Osteoblast (primary cell): Measurements from ENCODE around the gene SLC34A1. TPM values are rescaled to one million over a fixed set of nuclear protein-coding genes. Genes with fewer than 3 reads are reported as not detected.

Experiments
- DNase-seq: peaks from one replicate; pipeline ENCODE4 v3.0.0; 2011; ENCODE audit warnings: low spot score, mixed read lengths; ENCODE audit not compliant: insufficient read length; ENCODE audit errors: missing footprints
- H2AFZ ChIP-seq: 2 replicates; pipeline ENCODE4 v1.6.0; 2011; ENCODE audit warnings: mild to moderate bottlenecking, low read length
- H3K27ac ChIP-seq: 2 replicates; pipeline ENCODE4 v1.5.1; 2011; ENCODE audit warnings: mild to moderate bottlenecking, low read depth, low read length, moderate library complexity
- H3K27me3 ChIP-seq: 2 replicates; pipeline ENCODE4 v1.6.0; 2012; ENCODE audit warnings: mild to moderate bottlenecking, control low read depth, inconsistent platforms, low read length, moderate library complexity; ENCODE audit not compliant: insufficient read depth
- H3K36me3 ChIP-seq: 2 replicates; pipeline ENCODE4 v1.5.1; 2011; ENCODE audit warnings: mild to moderate bottlenecking, low read length, control low read depth, moderate library complexity; ENCODE audit not compliant: insufficient read depth
- H3K4me1 ChIP-seq: 2 replicates; pipeline ENCODE4 v1.5.1; 2011; ENCODE audit warnings: mild to moderate bottlenecking, low read length, control low read depth, moderate library complexity; ENCODE audit not compliant: insufficient read depth
- H3K4me2 ChIP-seq: 2 replicates; pipeline ENCODE4 v1.6.0; 2011; ENCODE audit warnings: mild to moderate bottlenecking, low read length; ENCODE audit not compliant: insufficient read depth
- H3K4me3 ChIP-seq: fragments of 200-600 bp; sonication (generic); 3 replicates; pipeline ENCODE4 v1.5.1; 2012; ENCODE audit warnings: mild to moderate bottlenecking, low read length, inconsistent platforms; ENCODE audit not compliant: insufficient read depth
- H3K79me2 ChIP-seq: 2 replicates; pipeline ENCODE4 v1.6.0; 2012; ENCODE audit warnings: mild to moderate bottlenecking, low read length, control low read depth, inconsistent platforms; ENCODE audit not compliant: insufficient read depth
- H3K9me3 ChIP-seq: 2 replicates; pipeline ENCODE4 v1.5.1; 2011; ENCODE audit warnings: low read depth, low read length, control low read depth
- H4K20me1 ChIP-seq: 2 replicates; pipeline ENCODE4 v1.6.0; 2012; ENCODE audit warnings: mild to moderate bottlenecking, low read length, control low read depth; ENCODE audit not compliant: insufficient read depth
- CTCF ChIP-seq: IDR thresholded peaks from 2 replicates; pipeline ENCODE4 v1.5.1; 2011; ENCODE audit warnings: mild to moderate bottlenecking, low read depth, low read length, moderate library complexity; ENCODE audit errors: extremely low read depth
- total RNA-seq: library from RNA; depleted of rRNA; stranded (reverse); fragments of >200 nt; gene quantifications from 2 replicates; pipeline ENCODE4 v1.2.3, GENCODE V29; 2012

SLC34A1 gene
- total RNA-seq, 1 donor, result not detected

- Histone ChIP-seq H3K79me2 (peaks cover 6% of the 10 kb centered on the region), H3K4me2 (no peak overlapping the region), H3K4me3 (no peak overlapping the region), H3K27me3 (peaks cover 10% of the 10 kb centered on the region), H3K4me1 (peaks cover 11% of the 10 kb centered on the region), H3K9me3 (no peaks in the 10 kb centered on the region), H3K27ac (no peak overlapping the region), H3K36me3 (no peaks in the 10 kb centered on the region), H2AFZ (no peak overlapping the region), H4K20me1 (no peaks in the 10 kb centered on the region)
- peak; percentile 51 for DNase-seq
- TF ChIP-seq CTCF, result no peak
Observed at GRCh38 chr5:177355868-177356168, 28.4 kb upstream of the SLC34A1 start.

GRCh38 chr5:177356746-177357145 is 27.5 kb upstream of the SLC34A1 start:
- no peaks in the 10 kb centered on the region for H3K36me3 ChIP-seq
- H3K4me3 ChIP-seq, result no peak overlapping the region
- H3K27me3 ChIP-seq, result peaks cover 10% of the 10 kb centered on the region
- no peak for TF ChIP-seq CTCF
- H2AFZ ChIP-seq, result no peak overlapping the region
- H3K9me3 ChIP-seq, result no peaks in the 10 kb centered on the region
- peaks cover 10% of the 10 kb centered on the region for H3K4me1 ChIP-seq
- H3K79me2 ChIP-seq, result no peaks in the 10 kb centered on the region
- H3K4me2 ChIP-seq, result no peak overlapping the region
- DNase-seq, result no peak
- H4K20me1 ChIP-seq, result no peaks in the 10 kb centered on the region
- H3K27ac ChIP-seq, result no peak overlapping the region

GRCh38 chr5:177357146-177357458 is 27.1 kb upstream of the SLC34A1 start:
- TF ChIP-seq CTCF, result no peak
- Histone ChIP-seq H3K4me2 (no peak overlapping the region), H2AFZ (no peak overlapping the region), H3K4me3 (no peak overlapping the region), H3K27me3 (peaks cover 10% of the 10 kb centered on the region), H3K9me3 (no peaks in the 10 kb centered on the region), H3K79me2 (no peaks in the 10 kb centered on the region), H3K4me1 (peaks cover 8% of the 10 kb centered on the region), H3K27ac (no peak overlapping the region), H3K36me3 (no peaks in the 10 kb centered on the region), H4K20me1 (no peaks in the 10 kb centered on the region)
- no peak for DNase-seq

GRCh38 chr5:177357459-177358351 is 26.5 kb upstream of the SLC34A1 start, which contains the start of gene RGS14:
Gene RGS14 (plus strand): TSS chr5:177357924. CDS start chr5:177358025, 101 bp downstream.
- Histone ChIP-seq H2AFZ (peak within 1 kb of the TSS; percentile 77), H3K36me3 (no peaks in the 10 kb centered on the region), H3K4me3 (peak within 1 kb of the TSS; percentile 59), H3K4me1 (peaks cover 8% of the 10 kb centered on the region), H3K79me2 (no peaks in the 10 kb centered on the region), H4K20me1 (no peaks in the 10 kb centered on the region), H3K4me2 (peak within 1 kb of the TSS; percentile 67), H3K9me3 (no peaks in the 10 kb centered on the region), H3K27ac (no peak within 1 kb of the TSS), H3K27me3 (peaks cover 10% of the 10 kb centered on the region)
- peak; percentile 93 for DNase-seq
- TF ChIP-seq CTCF, result no peak
